GM12875 (cell line): ENCODE measurements around the gene TIMP3.

ENCODE experiments used
- H3K4me3 ChIP-seq: one replicate; pipeline ENCODE4 v1.5.1; 2011; ENCODE audit warnings: low read depth, low read length, control low read depth
- CTCF ChIP-seq: IDR thresholded peaks from 2 replicates; pipeline ENCODE4 v1.5.1; 2011; ENCODE audit warnings: low read depth, mild to moderate bottlenecking, control low read depth, inconsistent platforms, low read length, moderate library complexity, borderline replicate concordance; ENCODE audit not compliant: insufficient read depth

Gene TIMP3

GRCh38 chr22:32803020-32803737 lies 1.7 kb downstream of the TIMP3 start:
- no peak for TF ChIP-seq CTCF
- no peak overlapping the region for H3K4me3 ChIP-seq

- no peak overlapping the region for H3K4me3 ChIP-seq
- TF ChIP-seq CTCF: no peak
These were observed 2.4 kb downstream of the TIMP3 start for GRCh38 chr22:32803738-32804435.

- H3K4me3 ChIP-seq: no peak overlapping the region
- TF ChIP-seq CTCF: no peak
These were observed 3.2 kb downstream of the TIMP3 start for GRCh38 chr22:32804531-32805360.

GRCh38 chr22:32805361-32805881 lies 3.9 kb downstream of the TIMP3 start:
- TF ChIP-seq CTCF: no peak
- no peak overlapping the region for H3K4me3 ChIP-seq

- no peak for TF ChIP-seq CTCF
- no peak overlapping the region for H3K4me3 ChIP-seq
These were observed 4.8 kb downstream of the TIMP3 start for GRCh38 chr22:32806296-32806695.

- H3K4me3 ChIP-seq: no peak overlapping the region
- TF ChIP-seq CTCF: no peak
These were observed 6.5 kb downstream of the TIMP3 start for GRCh38 chr22:32808038-32808445.
